Fibroblast of skin of scalp (primary cell): ENCODE data around the gene FMO3.

Experiments used
- DNase-seq: peaks from one replicate; pipeline ENCODE4 v3.0.0-alpha.2; 2013

The FMO3 gene

DNA sequence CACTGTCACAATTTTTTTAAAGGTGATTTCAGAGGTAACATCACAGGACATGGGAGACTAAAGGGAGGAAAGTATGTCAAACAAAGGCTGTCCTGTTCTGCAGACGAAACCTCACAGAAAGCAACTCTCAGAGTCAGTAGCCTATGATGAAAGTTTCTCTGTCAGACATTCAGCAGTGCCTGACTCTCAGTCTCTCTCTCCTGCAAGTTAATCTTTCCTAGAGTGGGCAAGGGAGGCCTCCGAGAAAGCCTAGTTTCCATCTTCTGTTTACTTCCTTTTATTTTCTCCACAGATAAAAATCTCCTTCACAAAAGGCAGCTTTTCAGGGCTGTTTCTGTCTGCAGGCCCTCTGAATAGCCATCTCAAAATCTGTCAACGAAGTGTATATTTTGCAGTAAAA, 69.5 kb downstream of the FMO3 start:
- no peak for DNase-seq

DNA sequence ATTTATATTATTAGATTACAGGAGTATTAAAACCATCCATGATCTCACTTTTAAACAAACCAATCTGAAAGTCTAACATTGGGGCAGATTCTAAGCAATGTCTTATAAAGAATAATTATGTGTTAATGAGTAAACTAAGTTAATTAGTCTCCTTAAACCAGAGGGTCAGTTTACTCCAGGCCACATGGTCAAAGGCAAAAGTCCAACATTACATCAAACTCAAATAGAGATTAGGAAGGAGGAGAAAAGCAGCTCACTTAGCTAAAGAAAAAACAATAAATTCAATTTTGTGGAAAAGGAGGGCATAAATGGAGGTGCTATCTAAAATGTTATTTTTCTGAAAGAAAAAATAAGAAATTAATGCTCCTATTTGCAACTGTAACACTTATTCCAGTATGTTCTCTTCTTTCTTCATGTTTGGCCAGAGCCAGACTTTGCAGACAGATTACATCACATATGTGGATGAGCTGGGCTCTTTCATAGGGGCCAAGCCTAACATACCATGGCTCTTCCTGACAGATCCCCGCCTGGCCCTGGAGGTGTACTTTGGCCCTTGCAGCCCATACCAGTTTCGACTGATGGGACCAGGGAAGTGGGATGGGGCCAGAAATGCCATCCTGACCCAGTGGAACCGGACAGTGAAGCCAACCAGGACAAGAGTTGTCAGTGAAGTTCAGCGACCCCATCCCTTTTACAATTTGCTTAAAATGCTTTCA, 70.1 kb downstream of the FMO3 start:
- DNase-seq: peak; percentile 22

- DNase-seq: no peak
Observed at GRCh38 chr1:171161431-171161830, 70.7 kb downstream of the FMO3 start.

DNA sequence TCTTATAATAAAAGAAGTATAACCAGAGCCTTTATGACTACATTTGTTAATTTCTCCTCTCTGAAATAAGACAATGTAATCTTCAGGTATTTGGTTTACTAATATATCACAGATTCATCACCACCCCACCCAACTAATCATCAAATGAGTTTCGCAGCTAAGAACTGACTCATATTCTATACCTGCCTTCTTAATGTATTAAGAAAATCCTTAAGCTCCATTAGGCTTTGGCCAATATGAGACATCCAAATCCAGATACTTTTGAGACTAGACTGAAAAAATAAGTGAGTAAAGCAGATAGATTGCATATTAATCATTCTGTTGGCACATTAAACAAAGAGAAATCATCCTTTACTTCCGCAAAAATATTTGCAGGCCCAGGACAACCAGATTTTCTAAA, 75.7 kb downstream of the FMO3 start:
- DNase-seq: no peak
